AML-193 (cell line): ENCODE data around the gene ANXA3.

Experiments
- DNase-seq, 2 experiments: peaks; one replicate each; lab custom pipeline; 2025; lab: John Stamatoyannopoulos, UW

ANXA3 gene

DNA sequence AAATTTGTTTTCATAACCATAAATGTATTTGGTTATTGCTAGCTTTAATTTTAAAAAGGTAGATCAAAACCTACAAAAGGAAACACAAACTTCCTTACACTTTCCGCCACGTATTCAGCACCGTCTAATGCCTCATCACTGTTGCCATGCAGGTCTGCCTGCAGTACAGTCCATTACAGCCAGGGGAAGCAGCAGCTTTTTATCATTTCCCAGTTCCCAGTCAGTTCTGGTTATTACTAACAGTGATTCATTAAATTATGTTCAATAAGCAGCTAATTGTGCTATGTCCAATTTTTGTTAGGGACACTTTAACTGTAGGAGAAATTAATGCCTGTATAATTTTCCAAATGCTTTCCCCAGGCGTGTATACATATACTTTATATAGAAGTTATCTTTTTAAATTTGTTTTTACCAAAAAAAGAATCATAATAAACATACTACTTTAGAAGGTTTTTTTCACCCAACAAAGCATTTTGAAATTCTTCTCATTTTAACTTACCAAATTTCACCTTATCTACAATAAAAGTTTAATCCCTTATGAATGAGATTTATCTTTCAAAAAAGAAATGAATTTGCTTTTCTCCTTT is 93.3 kb downstream of the ANXA3 start:
- DNase-seq = peak; percentile 65 to 76

DNA sequence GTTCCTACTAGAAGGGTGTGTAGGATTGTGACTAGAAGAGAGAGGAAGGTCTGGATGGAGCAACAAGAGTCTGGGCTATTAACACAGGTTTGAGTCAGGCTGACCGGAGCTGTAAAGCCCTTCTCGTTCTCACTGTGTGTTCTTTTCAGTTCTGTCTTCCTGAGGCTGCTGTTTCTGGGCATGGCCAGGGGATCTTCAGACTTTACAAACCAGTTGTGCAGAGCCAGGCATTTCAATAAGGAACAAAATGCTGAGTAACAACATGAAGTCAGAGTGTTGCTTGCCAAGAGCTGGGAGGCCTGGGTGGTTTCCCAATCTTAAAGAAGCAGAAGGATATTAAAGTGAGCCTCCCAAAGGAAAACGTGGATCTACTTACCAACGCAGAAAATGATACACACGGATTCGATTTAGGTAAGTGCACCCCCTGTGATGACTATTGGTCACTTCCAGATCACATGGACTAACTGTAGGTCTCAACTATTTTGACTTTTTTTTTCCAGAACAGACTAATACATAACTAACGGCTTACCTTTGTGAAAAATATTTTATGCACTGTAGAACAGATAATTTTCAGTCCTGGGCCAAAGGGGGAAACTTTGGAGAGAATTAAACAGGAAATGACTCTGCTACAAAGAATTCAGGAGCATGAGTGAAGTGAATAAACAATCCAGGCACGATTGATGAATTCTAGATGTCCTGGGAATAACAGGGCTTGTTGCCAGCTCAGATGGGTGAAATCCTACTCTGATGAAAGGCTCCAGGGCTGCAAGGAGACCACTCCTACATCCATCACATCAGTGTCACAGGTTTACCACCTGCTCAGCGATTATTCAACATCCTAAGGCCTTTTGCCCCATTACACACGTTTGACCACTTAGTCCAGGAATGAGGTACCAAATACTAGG is 94.5 kb downstream of the ANXA3 start:
- peak; percentile 55 to 58 for DNase-seq

DNA sequence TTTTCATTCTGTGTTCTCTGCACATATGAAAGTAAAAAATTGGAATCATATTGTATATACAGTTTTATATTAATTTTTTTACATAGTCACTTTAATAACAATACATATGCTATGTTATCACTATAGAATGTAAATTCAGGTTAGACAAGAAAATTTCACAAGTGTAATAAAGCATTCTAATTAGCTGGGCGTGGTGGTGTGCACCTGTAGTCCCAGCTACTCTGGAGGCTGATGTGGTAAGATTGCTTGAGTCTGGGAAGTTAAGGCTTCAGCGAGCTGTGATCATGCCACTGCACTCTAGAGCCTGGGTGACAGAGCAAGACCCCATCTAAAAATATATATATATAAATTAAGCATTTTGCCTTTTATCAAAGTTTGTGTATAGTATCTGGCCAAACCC is 95.7 kb downstream of the ANXA3 start:
- DNase-seq = no peak

DNA sequence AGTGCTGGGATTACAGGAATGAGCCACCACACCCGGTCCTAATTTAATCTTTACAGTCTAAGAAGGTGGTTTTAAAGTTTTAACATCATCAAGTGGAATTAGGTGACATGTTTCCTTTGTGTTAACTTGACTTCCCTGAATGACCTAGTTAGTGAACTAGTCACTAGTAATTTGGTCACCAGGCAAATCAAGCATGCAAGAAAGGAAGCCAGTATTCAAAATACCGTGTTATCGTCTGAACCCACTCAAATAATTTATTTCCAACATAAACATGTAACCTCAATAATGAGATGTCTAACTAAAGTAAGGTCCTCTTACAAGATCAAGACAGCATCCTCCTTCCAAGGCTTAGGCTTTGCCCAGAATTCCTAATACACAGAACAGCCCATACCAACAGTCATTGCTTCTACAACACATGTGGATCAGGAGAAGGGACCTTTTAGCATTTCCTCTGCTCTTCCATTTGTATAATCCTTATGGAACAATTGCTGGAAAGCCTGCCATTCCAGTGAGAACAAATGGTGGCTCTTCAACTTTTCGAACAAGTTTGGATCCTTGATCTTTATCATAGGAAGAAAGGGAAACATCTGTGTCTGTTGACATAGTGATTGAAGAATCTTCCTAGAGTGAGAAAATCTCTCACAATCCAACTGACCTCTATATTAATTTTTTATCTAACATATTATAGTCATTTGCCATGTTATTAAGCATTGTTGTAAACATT is 97.2 kb downstream of the ANXA3 start:
- no peak for DNase-seq

DNA sequence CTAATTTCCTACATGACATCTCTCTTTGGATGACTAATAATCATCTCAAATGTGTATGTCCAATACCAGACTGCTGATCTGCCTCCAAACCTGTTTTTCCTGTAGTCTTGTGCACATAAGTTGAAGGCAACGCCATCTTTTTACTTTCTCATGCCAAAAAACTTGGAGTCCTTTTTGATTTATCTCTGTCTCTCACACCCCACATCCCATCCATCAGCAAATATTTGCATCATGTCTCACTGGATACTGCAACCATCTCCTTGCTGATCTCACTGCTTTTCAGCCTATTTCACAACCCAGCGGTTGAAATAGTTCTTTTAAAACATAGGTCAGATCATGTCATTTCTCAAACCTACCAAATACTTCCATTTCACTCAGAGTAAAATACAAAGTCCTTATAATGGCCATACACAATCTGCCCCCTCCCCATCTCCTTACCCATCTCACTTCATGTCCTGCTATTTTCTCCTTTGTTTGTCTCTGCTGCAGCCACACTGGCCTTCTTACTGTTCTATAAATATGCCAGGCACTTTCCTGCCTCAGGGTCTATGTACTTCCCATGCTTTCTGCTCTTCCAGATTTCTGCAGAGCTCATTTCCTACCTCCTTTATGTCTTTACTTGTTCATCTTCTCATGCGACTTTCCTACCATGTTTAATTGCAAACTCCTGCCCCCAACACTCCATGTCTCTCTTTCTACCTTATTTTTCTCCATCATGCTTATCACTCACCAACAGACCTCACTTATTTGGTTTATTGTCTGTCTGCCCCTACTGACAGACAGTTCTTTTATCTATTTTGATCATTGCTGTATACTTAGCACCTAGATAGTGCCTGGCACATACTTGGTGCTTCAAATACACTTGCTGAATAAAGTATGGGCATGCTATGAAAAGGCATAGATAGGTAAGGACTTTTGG is 98.8 kb downstream of the ANXA3 start:
- DNase-seq = peak; percentile 63 to 75

DNA sequence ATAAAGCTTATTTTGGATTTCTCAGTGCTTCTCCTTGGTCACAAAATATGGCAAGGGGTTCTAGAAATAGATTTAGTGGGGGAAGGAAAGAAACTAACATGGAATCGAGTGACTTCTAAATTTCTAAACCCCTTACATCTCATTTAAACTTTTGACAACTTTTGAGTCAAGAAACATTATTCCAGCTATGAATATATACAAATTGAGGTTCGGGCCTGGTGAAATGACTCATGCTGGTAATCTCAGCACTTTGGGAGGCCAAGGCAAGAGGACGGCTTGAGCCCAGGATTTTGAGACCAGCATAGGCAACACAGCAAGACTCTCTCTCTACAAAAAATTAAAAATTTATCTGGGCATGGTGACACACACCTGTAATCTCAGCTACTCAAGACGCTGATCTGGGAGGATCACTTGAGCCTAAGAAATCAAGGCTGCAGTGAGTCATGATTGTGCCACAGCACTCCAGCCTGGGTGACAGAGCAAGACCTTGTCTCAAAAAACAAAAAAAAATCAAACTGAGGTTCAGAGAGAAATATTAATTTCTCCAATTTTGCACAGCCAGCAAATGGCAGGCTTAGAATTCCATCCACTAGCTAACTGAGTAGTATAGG is 99.8 kb downstream of the ANXA3 start:
- DNase-seq = no peak

DNA sequence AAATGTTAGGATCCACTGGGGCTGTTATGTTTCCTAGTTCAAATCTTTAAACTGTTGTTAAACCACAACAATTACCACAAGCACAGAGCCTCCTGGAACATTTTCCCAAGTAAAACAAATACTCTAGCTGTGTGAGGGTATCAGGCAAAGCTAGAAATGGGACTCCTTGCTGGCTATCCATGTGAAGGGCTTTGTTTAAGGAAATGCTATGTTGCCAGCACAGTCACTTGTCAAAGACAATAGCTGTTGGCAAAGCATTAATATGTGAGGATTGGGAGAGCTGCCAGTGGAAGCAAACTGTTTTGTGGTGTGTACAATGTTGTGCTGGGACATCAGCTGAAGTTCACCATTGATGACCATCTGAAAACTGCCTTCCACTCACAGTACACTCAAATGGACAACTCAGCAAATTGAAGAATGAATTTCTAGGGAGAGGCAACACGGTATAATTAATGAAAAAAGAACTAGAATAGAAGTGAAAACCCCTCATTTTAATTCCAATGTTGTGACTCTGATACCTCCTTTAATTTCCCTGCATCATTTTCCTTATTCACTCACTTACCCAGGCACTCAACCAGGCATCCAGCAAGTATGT is 100.8 kb downstream of the ANXA3 start:
- DNase-seq = no peak

DNA sequence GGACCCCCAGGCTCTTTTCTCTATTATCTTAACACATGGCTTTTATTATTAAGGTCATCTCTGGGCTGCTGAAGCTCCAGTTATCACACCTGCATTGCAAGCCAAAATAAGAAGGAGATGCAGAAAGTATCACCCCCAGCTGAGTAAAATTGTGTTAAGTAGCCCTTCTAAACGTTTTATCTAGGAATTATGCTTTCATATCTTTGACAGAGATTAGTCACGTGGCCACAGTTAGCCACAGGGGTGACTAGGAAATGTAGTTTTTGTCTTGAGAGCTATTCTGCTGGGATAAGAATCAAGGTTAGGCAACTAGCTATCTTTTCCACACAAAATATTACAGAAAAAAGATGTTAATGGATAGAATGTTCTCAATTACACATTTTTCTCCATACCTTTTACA is 102.1 kb downstream of the ANXA3 start:
- DNase-seq = no peak

DNA sequence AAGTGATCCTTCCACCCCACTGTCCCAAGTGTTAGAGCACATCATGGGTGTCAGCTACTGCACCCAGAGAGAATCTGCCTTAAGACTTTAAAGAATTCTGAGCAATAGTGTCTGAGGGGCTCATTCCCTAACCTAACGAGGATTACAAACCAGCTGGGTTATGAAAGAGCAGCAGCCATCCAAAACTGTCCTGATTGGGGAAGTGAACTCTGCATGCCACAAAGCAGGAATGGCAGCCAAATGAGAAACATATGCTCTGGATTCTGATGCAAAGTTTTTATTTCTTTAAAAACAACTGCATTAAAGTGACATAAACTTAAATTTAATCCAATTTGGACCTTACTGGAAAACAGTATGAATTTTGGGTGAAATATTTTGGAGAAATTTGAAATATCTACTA is 103.2 kb downstream of the ANXA3 start:
- DNase-seq = no peak

DNA sequence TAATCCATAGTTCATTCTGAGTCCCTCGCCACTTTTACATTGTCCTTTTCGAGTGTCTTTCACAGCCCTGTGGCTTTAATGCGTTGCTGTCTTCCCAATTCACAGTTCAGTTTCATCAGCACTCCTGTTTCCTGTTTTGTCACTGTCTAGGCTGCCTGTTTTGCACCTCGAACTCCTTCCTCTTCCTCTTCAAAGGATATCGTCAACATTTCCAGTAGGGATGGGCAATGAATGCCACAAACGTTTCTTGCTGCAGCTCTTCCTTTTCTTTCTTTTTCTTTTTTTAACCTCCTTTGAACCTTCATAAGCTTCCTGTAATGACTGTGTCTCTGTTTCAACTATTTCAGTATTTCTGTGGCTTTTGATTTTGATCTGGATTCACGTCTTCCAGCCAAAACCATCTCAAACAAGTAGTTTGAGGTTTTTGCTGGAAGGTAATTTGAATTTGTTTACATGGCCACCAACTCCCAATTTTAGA is 105.4 kb downstream of the ANXA3 start:
- peak; percentile 87 to 90 for DNase-seq

DNA sequence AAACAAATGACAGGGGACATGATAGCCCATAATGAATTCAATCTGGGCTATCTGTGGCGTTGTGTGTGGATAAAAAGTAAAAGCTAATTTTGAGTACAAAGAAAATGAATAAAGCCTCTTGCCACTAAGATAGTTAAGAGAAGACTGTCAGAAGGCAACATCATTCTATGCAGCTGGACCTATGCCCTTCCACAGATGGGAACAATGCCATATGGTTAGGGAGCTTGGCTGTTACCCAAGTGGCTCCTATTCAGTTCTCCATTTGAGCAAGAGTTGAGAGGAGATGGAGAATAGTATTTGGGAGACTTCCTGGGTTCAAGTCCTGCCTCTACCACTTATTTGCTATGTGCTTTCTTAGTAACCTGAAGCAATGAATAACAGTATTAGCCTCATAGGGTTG is 107.7 kb downstream of the ANXA3 start:
- no peak for DNase-seq

DNA sequence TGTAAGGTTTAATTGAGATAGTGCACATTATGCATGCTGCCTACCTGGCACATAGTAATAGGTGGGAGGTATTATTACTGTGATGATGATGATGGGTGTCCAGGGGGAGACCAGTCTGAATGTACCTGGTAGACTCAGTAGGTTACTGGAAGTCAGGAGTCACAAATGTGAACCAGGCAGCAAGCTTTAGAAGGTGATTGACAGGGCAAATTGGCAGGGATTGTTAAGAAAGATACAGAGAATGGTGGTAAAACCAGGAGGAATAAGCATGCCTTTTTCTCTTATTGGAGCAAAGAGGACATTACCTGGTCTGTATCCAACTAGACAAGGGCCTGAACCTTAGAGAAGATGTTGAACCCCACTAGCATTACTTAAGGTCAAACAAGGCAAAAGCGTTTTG is 108.1 kb downstream of the ANXA3 start:
- no peak for DNase-seq
